Measurements from ENCODE around the gene TMEM129.
"Not testable (repeated sequence)": the region's sequence is repeated elsewhere in the genome, so short reads cannot be mapped to it uniquely, and the experiment has no call there.

Gene TMEM129

DNA sequence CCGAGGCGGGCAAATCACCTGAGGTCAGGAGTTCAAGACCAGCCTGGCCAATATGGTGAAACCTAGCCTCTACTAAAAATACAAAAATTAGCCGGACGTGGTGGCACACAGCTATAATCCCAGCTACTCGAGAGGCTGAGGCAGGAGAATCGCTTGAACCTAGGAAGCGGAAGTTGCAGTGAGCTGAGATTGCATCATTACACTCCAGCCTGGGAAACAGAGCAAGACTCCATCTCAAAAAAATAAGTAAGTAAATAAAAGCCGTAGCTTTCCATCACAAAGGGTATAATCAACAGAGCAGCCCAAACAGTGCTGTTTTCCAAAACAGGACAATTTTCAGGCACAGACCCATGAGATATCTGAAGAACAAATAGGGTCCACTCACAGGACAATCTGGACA is 19.5 kb downstream of the TMEM129 start:
- H3K27me3 ChIP-seq (replicated peaks; ENCODE audit: control insufficient read depth, insufficient read depth, low read length); H3K4me1 ChIP-seq (ENCODE audit: control insufficient read depth, insufficient read depth, low read length); H3K9ac ChIP-seq (ENCODE audit: low read length); H3K9me3 ChIP-seq (ENCODE audit: control insufficient read depth, low read length); DNase-seq (ENCODE audit: low read depth); H3K4me3 ChIP-seq (ENCODE audit: low read length): not testable (repeated sequence)
- peaks cover 80% of the 10 kb centered on the region for H3K36me3 ChIP-seq (ENCODE audit: control insufficient read depth, insufficient read depth, low read length, severe bottlenecking)

DNA sequence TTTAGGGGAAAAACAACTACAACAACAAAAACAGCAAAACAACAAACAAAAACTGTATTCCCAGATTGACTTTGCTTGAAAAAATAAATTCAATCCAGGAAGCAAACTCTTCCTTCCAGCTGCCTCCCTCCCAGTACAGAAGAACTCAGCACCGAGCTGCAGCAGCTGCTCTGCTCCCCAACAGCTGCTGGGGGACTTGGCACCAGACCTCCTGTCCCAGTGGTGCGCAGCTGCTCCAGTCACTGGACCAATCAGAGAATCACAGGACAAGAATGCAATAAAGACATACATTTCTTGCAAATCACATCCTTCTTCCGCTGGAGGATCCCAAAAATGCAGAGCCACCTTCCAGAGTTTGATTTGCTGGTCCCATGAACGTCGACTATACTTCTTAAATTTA is 25.2 kb downstream of the TMEM129 start:
- H3K27me3 ChIP-seq (replicated peaks; ENCODE audit: control insufficient read depth, insufficient read depth, low read length), result no peaks in the 10 kb centered on the region
- DNase-seq (ENCODE audit: low read depth), result no peak
- H3K9ac ChIP-seq (ENCODE audit: low read length), result no peak overlapping the region
- no peak overlapping the region for H3K4me3 ChIP-seq (ENCODE audit: low read length)
- peaks cover 85% of the 10 kb centered on the region for H3K36me3 ChIP-seq (ENCODE audit: control insufficient read depth, insufficient read depth, low read length, severe bottlenecking)
- no peaks in the 10 kb centered on the region for H3K9me3 ChIP-seq (ENCODE audit: control insufficient read depth, low read length)
- H3K4me1 ChIP-seq (ENCODE audit: control insufficient read depth, insufficient read depth, low read length), result peaks cover 9% of the 10 kb centered on the region

- Histone ChIP-seq H3K4me3 (ENCODE audit: low read length) (no peak overlapping the region), H3K9ac (ENCODE audit: low read length) (no peak overlapping the region), H3K4me1 (ENCODE audit: control insufficient read depth, insufficient read depth, low read length) (peaks cover 9% of the 10 kb centered on the region), H3K36me3 (ENCODE audit: control insufficient read depth, insufficient read depth, low read length, severe bottlenecking) (peaks cover 66% of the 10 kb centered on the region), H3K9me3 (ENCODE audit: control insufficient read depth, low read length) (no peaks in the 10 kb centered on the region), H3K27me3 (replicated peaks; ENCODE audit: control insufficient read depth, insufficient read depth, low read length) (no peaks in the 10 kb centered on the region)
- peak; percentile 88 for DNase-seq (ENCODE audit: low read depth)
These were observed 27.8 kb downstream of the TMEM129 start for GRCh38 chr4:1693131-1693896.

DNA sequence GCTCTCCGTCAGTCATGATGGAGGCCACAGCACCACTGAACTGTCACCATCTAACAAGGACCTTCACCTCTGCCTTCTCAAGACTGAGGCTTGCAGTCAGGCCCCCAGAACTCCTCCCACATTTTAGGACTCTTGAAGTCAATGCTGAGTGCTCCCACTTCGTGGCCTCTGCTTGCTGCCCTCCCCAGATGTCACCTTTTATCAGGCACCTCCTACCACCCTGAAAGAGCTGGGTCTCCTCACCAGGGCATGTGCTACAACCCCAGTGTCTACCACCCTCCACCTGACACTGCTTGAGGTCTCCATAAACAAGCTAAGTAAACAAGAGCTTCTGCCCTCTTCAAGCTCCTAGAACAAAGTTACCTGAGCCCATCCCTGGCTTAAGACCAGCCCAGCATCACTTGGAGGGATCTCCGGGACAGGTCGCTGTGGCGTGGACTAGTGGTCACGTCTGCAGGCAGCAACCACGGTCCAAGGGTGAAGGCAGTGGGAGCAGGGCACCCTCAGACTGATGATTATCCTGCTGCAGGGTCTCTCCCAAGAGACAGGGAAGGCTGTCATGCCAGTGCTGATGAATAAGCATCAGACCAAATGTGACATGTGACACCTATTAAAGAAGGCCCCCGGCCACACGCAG is 29.3 kb downstream of the TMEM129 start:
- H3K4me3 ChIP-seq (ENCODE audit: low read length), result no peak overlapping the region
- peaks cover 9% of the 10 kb centered on the region for H3K4me1 ChIP-seq (ENCODE audit: control insufficient read depth, insufficient read depth, low read length)
- H3K9ac ChIP-seq (ENCODE audit: low read length), result no peak overlapping the region
- H3K27me3 ChIP-seq (replicated peaks; ENCODE audit: control insufficient read depth, insufficient read depth, low read length), result no peaks in the 10 kb centered on the region
- H3K9me3 ChIP-seq (ENCODE audit: control insufficient read depth, low read length), result no peaks in the 10 kb centered on the region
- H3K36me3 ChIP-seq (ENCODE audit: control insufficient read depth, insufficient read depth, low read length, severe bottlenecking), result peaks cover 59% of the 10 kb centered on the region
- no peak for DNase-seq (ENCODE audit: low read depth)

GRCh38 chr4:1690698-1691097 is 30.4 kb downstream of the TMEM129 start:
- H3K4me3 ChIP-seq (ENCODE audit: low read length), result no peak overlapping the region
- H3K4me1 ChIP-seq (ENCODE audit: control insufficient read depth, insufficient read depth, low read length), result peaks cover 9% of the 10 kb centered on the region
- H3K9me3 ChIP-seq (ENCODE audit: control insufficient read depth, low read length), result no peaks in the 10 kb centered on the region
- DNase-seq (ENCODE audit: low read depth), result no peak
- no peak overlapping the region for H3K9ac ChIP-seq (ENCODE audit: low read length)
- H3K36me3 ChIP-seq (ENCODE audit: control insufficient read depth, insufficient read depth, low read length, severe bottlenecking), result peaks cover 50% of the 10 kb centered on the region
- H3K27me3 ChIP-seq (replicated peaks; ENCODE audit: control insufficient read depth, insufficient read depth, low read length), result no peaks in the 10 kb centered on the region

DNA sequence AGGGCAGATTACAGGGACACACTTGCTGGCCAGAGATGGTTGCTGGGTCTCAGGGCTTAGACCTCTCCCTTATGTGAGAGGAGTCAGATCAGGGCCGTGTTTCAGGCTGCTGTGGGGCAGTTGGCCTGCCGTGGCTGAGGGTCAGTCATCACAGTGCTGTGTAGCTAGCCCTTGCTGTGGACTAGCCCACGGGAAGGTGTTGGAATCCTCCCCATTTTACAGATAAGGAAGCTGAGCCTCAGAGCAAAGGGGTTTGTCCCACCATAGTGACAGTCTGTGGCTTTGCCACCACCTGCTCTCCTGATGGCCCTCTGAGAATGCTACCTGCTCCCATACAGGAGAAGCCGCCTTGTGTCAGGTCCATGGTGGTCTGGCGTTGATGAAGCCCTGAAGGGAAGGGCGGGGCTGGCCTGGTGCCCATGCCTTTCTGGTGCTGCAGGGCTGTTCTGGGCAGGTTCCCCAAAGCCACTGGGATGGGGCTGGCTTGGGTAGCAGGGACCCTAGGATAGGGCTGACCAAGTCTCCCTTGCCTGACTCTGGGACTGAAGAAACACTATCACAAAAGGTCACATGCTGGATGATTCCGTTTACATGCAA is 34.6 kb downstream of the TMEM129 start:
- no peak overlapping the region for H3K9ac ChIP-seq (ENCODE audit: low read length)
- H3K27me3 ChIP-seq (replicated peaks; ENCODE audit: control insufficient read depth, insufficient read depth, low read length), result no peaks in the 10 kb centered on the region
- no peak overlapping the region for H3K4me3 ChIP-seq (ENCODE audit: low read length)
- no peaks in the 10 kb centered on the region for H3K9me3 ChIP-seq (ENCODE audit: control insufficient read depth, low read length)
- peaks cover 13% of the 10 kb centered on the region for H3K36me3 ChIP-seq (ENCODE audit: control insufficient read depth, insufficient read depth, low read length, severe bottlenecking)
- H3K4me1 ChIP-seq (ENCODE audit: control insufficient read depth, insufficient read depth, low read length), result peaks cover 6% of the 10 kb centered on the region
- DNase-seq (ENCODE audit: low read depth), result no peak

DNA sequence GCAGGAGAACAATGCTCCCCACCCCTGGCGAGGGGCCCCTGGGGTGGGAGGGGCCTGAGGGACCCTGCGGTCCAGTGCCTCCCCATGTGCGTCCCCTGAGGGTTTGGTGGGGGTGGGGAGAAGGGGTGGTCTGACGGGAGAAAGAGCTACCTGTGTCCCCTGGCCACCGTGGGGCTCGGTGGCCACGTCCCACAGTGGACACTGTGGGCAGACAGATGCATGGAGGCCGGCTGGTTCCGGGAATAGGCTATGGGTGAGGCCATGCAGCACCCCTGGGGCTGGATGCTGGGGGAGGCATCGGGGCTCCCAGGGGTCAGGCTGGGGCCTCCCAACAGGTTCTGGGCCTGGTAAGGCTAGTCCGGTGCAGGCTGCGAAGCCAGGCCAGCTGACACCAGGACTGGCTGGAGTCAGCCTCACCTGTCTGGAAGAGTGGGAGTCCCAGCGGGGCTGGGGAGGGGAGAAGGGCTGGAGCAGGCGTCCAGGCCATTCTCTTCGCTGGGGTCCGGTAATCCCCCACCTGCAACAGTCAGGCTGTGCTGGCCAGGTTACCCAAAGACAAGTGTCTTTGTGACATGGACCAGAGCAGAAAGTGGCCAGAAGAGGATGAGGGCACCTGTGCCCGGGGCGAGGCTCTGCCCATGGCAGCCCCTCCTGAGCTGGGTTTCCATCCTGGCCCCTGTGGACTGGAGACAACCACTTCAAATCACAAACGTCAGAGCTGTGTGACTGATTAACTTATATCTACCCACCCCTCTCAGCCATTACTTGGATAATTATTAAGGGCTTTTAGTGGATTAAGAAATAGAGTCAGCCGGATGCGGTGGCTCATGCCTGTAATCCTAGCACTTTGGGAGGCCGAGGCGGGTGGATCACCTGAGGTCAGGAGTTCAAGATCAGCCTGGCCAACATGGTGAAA is 35.6 kb downstream of the TMEM129 start:
- peak overlapping the region; percentile 83 for H3K9ac ChIP-seq (ENCODE audit: low read length)
- H3K9me3 ChIP-seq (ENCODE audit: control insufficient read depth, low read length), result no peaks in the 10 kb centered on the region
- no peaks in the 10 kb centered on the region for H3K27me3 ChIP-seq (replicated peaks; ENCODE audit: control insufficient read depth, insufficient read depth, low read length)
- H3K4me3 ChIP-seq (ENCODE audit: low read length), result peak overlapping the region; percentile 78
- peaks cover 6% of the 10 kb centered on the region for H3K4me1 ChIP-seq (ENCODE audit: control insufficient read depth, insufficient read depth, low read length)
- no peak for DNase-seq (ENCODE audit: low read depth)
- H3K36me3 ChIP-seq (ENCODE audit: control insufficient read depth, insufficient read depth, low read length, severe bottlenecking), result peaks cover 2% of the 10 kb centered on the region

- H3K4me3 ChIP-seq (ENCODE audit: low read length), result peak overlapping the region; percentile 78
- peak overlapping the region; percentile 83 for H3K9ac ChIP-seq (ENCODE audit: low read length)
- no peak for DNase-seq (ENCODE audit: low read depth)
These were observed 36.5 kb downstream of the TMEM129 start for GRCh38 chr4:1684506-1685234.

GRCh38 chr4:1683736-1684505 is 37.2 kb downstream of the TMEM129 start, which contains the start of gene FAM53A:
Gene FAM53A (minus strand): TSS chr4:1684313. CDS start chr4:1668741, 15,572 bp downstream.
- Histone ChIP-seq H3K27me3 (replicated peaks; ENCODE audit: control insufficient read depth, insufficient read depth, low read length) (no peaks in the 10 kb centered on the region), H3K4me3 (ENCODE audit: low read length) (peak within 1 kb of the TSS; percentile 83), H3K36me3 (ENCODE audit: control insufficient read depth, insufficient read depth, low read length, severe bottlenecking) (no peaks in the 10 kb centered on the region), H3K4me1 (ENCODE audit: control insufficient read depth, insufficient read depth, low read length) (peaks cover 6% of the 10 kb centered on the region), H3K9ac (ENCODE audit: low read length) (peak within 1 kb of the TSS; percentile 87), H3K9me3 (ENCODE audit: control insufficient read depth, low read length) (no peaks in the 10 kb centered on the region)
- DNase-seq (ENCODE audit: low read depth), result peak; percentile 95

More at GRCh38 chr4:1684506-1685234, 36.5 kb downstream of the TMEM129 start:
- Histone ChIP-seq H3K9me3 (ENCODE audit: control insufficient read depth, low read length) (no peaks in the 10 kb centered on the region), H3K4me1 (ENCODE audit: control insufficient read depth, insufficient read depth, low read length) (peaks cover 6% of the 10 kb centered on the region), H3K27me3 (replicated peaks; ENCODE audit: control insufficient read depth, insufficient read depth, low read length) (no peaks in the 10 kb centered on the region), H3K36me3 (ENCODE audit: control insufficient read depth, insufficient read depth, low read length, severe bottlenecking) (no peaks in the 10 kb centered on the region)

DNA sequence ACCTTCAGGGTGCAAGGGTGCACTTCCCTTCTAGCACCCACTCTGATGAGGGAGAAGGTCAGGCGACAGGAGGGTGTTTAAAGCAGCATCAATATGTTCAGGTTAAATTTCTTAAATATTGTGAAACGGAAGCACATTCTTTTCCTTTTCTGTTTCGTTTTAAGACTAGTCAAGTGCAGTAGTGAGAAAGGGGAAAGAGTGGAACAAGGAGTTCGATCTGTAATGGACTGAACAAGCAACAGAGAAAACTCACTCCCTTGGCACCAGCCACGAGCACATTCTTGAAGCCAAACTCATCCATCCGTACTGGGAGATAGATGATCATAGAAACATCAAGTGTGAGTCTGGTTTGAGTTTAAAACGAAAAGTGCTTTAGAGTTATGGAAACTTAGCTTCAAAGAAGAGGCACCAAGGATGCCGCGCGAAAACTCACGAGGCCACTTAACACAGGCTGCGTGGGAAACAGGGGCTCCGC is 37.8 kb downstream of the TMEM129 start:
- peaks cover 6% of the 10 kb centered on the region for H3K4me1 ChIP-seq (ENCODE audit: control insufficient read depth, insufficient read depth, low read length)
- DNase-seq (ENCODE audit: low read depth), result peak; percentile 78
- H3K36me3 ChIP-seq (ENCODE audit: control insufficient read depth, insufficient read depth, low read length, severe bottlenecking), result no peaks in the 10 kb centered on the region
- H3K9me3 ChIP-seq (ENCODE audit: control insufficient read depth, low read length), result no peaks in the 10 kb centered on the region
- peak overlapping the region; percentile 83 for H3K4me3 ChIP-seq (ENCODE audit: low read length)
- H3K9ac ChIP-seq (ENCODE audit: low read length), result peak overlapping the region; percentile 87
- no peaks in the 10 kb centered on the region for H3K27me3 ChIP-seq (replicated peaks; ENCODE audit: control insufficient read depth, insufficient read depth, low read length)

All from adipocyte (in vitro differentiated cells).